Measurements from ENCODE around the gene VTI1A. TPM values are rescaled to one million over a fixed set of nuclear protein-coding genes. Genes with fewer than 3 reads are reported as not detected.
A peak's percentile ranks its signal among the peaks of the same experiment; 100 is the strongest.
"Not testable (repeated sequence)": the region's sequence is repeated elsewhere in the genome, so short reads cannot be mapped to it uniquely, and the experiment has no call there.

Gene VTI1A
- total and polyA plus RNA-seq, 4 donors = 23.5 to 46.7 (median 34.3) TPM

- Histone ChIP-seq H3K4me3 (ENCODE audit: low read depth, low read length) (no peak overlapping the region), H3K27ac (ENCODE audit: low read depth, low read length) (no peak overlapping the region), H3K36me3 (ENCODE audit: control insufficient read depth, insufficient read depth, low read length) (no peaks in the 10 kb centered on the region), H3K9me3 (ENCODE audit: control insufficient read depth, insufficient read depth, low read length) (peaks cover 4% of the 10 kb centered on the region), H3K27me3 (ENCODE audit: control insufficient read depth, insufficient read depth, low read length) (no peaks in the 10 kb centered on the region), H3K4me1 (ENCODE audit: control insufficient read depth, insufficient read depth, low read length) (no peaks in the 10 kb centered on the region)
- DNase-seq (ENCODE audit: low read depth in 4 of 6, low spot score in 6 of 6) = no peak
- WGBS (ENCODE audit: insufficient coverage) = no CpG with 5 or more reads among the region's 4 CpGs
Measured at GRCh38 chr10:112851181-112851580, 404.2 kb downstream of the VTI1A start.

GRCh38 chr10:112851588-112852211, 404.7 kb downstream of the VTI1A start:
- no peak overlapping the region for H3K27ac ChIP-seq (ENCODE audit: low read depth, low read length)
- H3K9me3 ChIP-seq (ENCODE audit: control insufficient read depth, insufficient read depth, low read length) = peaks cover 4% of the 10 kb centered on the region
- no peaks in the 10 kb centered on the region for H3K36me3 ChIP-seq (ENCODE audit: control insufficient read depth, insufficient read depth, low read length)
- no peak overlapping the region for H3K4me3 ChIP-seq (ENCODE audit: low read depth, low read length)
- H3K27me3 ChIP-seq (ENCODE audit: control insufficient read depth, insufficient read depth, low read length) = no peaks in the 10 kb centered on the region
- WGBS (ENCODE audit: insufficient coverage) = 100% methylated on average over 1 of the region's 3 CpGs
- H3K4me1 ChIP-seq (ENCODE audit: control insufficient read depth, insufficient read depth, low read length) = no peaks in the 10 kb centered on the region
- no peak for DNase-seq (ENCODE audit: low read depth in 4 of 6, low spot score in 6 of 6)

- Histone ChIP-seq H3K36me3 (ENCODE audit: control insufficient read depth, insufficient read depth, low read length) (no peaks in the 10 kb centered on the region), H3K4me3 (ENCODE audit: low read depth, low read length) (no peak overlapping the region), H3K4me1 (ENCODE audit: control insufficient read depth, insufficient read depth, low read length) (no peaks in the 10 kb centered on the region), H3K27ac (ENCODE audit: low read depth, low read length) (no peak overlapping the region), H3K9me3 (ENCODE audit: control insufficient read depth, insufficient read depth, low read length) (peaks cover 2% of the 10 kb centered on the region), H3K27me3 (ENCODE audit: control insufficient read depth, insufficient read depth, low read length) (no peaks in the 10 kb centered on the region)
- no peak for DNase-seq (ENCODE audit: low read depth in 4 of 6, low spot score in 6 of 6)
- WGBS (ENCODE audit: insufficient coverage) = 76% methylated on average over 4 of the region's 4 CpGs
Measured at GRCh38 chr10:112852306-112852705, 405.3 kb downstream of the VTI1A start.

- 64% methylated on average over 1 of the region's 4 CpGs for WGBS (ENCODE audit: insufficient coverage)
- no peaks in the 10 kb centered on the region for H3K4me1 ChIP-seq (ENCODE audit: control insufficient read depth, insufficient read depth, low read length)
- no peak for DNase-seq (ENCODE audit: low read depth in 4 of 6, low spot score in 6 of 6)
- no peaks in the 10 kb centered on the region for H3K36me3 ChIP-seq (ENCODE audit: control insufficient read depth, insufficient read depth, low read length)
- H3K27ac ChIP-seq (ENCODE audit: low read depth, low read length) = no peak overlapping the region
- no peaks in the 10 kb centered on the region for H3K9me3 ChIP-seq (ENCODE audit: control insufficient read depth, insufficient read depth, low read length)
- no peaks in the 10 kb centered on the region for H3K27me3 ChIP-seq (ENCODE audit: control insufficient read depth, insufficient read depth, low read length)
- H3K4me3 ChIP-seq (ENCODE audit: low read depth, low read length) = no peak overlapping the region
Measured at GRCh38 chr10:112855134-112855533, 408.1 kb downstream of the VTI1A start.

GRCh38 chr10:112857493-112857892, 410.5 kb downstream of the VTI1A start:
- Histone ChIP-seq H3K27ac (ENCODE audit: low read depth, low read length) (no peak overlapping the region), H3K4me3 (ENCODE audit: low read depth, low read length) (no peak overlapping the region), H3K9me3 (ENCODE audit: control insufficient read depth, insufficient read depth, low read length) (no peaks in the 10 kb centered on the region), H3K27me3 (ENCODE audit: control insufficient read depth, insufficient read depth, low read length) (no peaks in the 10 kb centered on the region), H3K4me1 (ENCODE audit: control insufficient read depth, insufficient read depth, low read length) (no peaks in the 10 kb centered on the region), H3K36me3 (ENCODE audit: control insufficient read depth, insufficient read depth, low read length) (no peaks in the 10 kb centered on the region)
- DNase-seq (ENCODE audit: low read depth in 4 of 6, low spot score in 6 of 6) = no peak
- 100% methylated on average over 1 of the region's 5 CpGs for WGBS (ENCODE audit: insufficient coverage)

- Histone ChIP-seq H3K36me3 (ENCODE audit: control insufficient read depth, insufficient read depth, low read length) (no peaks in the 10 kb centered on the region), H3K4me1 (ENCODE audit: control insufficient read depth, insufficient read depth, low read length) (no peaks in the 10 kb centered on the region), H3K27me3 (ENCODE audit: control insufficient read depth, insufficient read depth, low read length) (no peaks in the 10 kb centered on the region), H3K4me3 (ENCODE audit: low read depth, low read length) (no peak overlapping the region), H3K9me3 (ENCODE audit: control insufficient read depth, insufficient read depth, low read length) (peaks cover 2% of the 10 kb centered on the region), H3K27ac (ENCODE audit: low read depth, low read length) (no peak overlapping the region)
- WGBS (ENCODE audit: insufficient coverage) = 70% methylated on average over 2 of the region's 10 CpGs
- peak in 2 of 6 donors; percentile 11 to 75 for DNase-seq (ENCODE audit: low read depth in 4 of 6, low spot score in 6 of 6)
Measured at GRCh38 chr10:112858986-112859651, 412.1 kb downstream of the VTI1A start.

GRCh38 chr10:112859793-112860192, 412.8 kb downstream of the VTI1A start:
- Histone ChIP-seq H3K36me3 (ENCODE audit: control insufficient read depth, insufficient read depth, low read length) (no peaks in the 10 kb centered on the region), H3K27me3 (ENCODE audit: control insufficient read depth, insufficient read depth, low read length) (no peaks in the 10 kb centered on the region), H3K9me3 (ENCODE audit: control insufficient read depth, insufficient read depth, low read length) (peaks cover 2% of the 10 kb centered on the region), H3K4me1 (ENCODE audit: control insufficient read depth, insufficient read depth, low read length) (no peaks in the 10 kb centered on the region), H3K4me3 (ENCODE audit: low read depth, low read length) (no peak overlapping the region), H3K27ac (ENCODE audit: low read depth, low read length) (no peak overlapping the region)
- DNase-seq (ENCODE audit: low read depth in 4 of 6, low spot score in 6 of 6) = no peak
- 95% methylated on average over 4 of the region's 4 CpGs for WGBS (ENCODE audit: insufficient coverage)

- no CpG with 5 or more reads among the region's 2 CpGs for WGBS (ENCODE audit: insufficient coverage)
- DNase-seq (ENCODE audit: low read depth in 4 of 6, low spot score in 6 of 6) = not testable (repeated sequence)
Measured at GRCh38 chr10:112863461-112863860, 416.4 kb downstream of the VTI1A start.

More at GRCh38 chr10:112863461-112863860, 416.4 kb downstream of the VTI1A start:
- not testable (repeated sequence) for H3K4me3 ChIP-seq (ENCODE audit: low read depth, low read length); H3K36me3 ChIP-seq (ENCODE audit: control insufficient read depth, insufficient read depth, low read length); H3K9me3 ChIP-seq (ENCODE audit: control insufficient read depth, insufficient read depth, low read length); H3K27me3 ChIP-seq (ENCODE audit: control insufficient read depth, insufficient read depth, low read length); H3K27ac ChIP-seq (ENCODE audit: low read depth, low read length); H3K4me1 ChIP-seq (ENCODE audit: control insufficient read depth, insufficient read depth, low read length)

All from spinal cord (tissue), 10 donors.